ENCODE measurements around the gene GABBR1.
"Not testable (repeated sequence)": the region's sequence is repeated elsewhere in the genome, so short reads cannot be mapped to it uniquely, and the experiment has no call there.

The GABBR1 gene

DNA sequence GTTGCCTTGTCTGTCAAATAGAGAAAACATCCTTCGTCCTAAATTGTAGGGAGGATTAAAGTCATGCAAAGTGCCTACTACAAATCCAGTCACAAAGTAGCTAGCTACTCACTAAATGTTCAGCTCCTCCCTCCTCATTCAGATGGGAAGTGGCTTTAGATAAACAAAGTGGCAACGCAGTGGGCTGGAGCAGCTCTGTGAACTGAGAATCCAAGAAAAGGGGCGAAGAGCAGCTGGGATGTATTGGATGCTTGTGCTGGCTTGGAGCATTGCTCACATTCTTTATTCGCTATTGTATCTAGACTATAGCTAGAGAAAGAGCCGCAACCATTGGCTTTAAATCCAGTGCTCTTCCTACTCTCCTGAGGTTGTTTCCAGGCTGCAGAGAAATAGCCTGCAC, 34.2 kb upstream of the GABBR1 start:
- no peak for TF ChIP-seq TAF1 (IDR thresholded peaks at IDR 0.05; ENCODE audit: borderline replicate concordance, low read depth, low read length)
- no peak for TF ChIP-seq POLR2AphosphoS5 (IDR thresholded peaks at IDR 0.05; ENCODE audit: low read depth, low read length)
- no peak for TF ChIP-seq POLR2A (IDR thresholded peaks at IDR 0.05; ENCODE audit: low read depth, low read length)
- DNase-seq (ENCODE audit: insufficient read length) (no peak), FAIRE-seq (no peak)

DNA sequence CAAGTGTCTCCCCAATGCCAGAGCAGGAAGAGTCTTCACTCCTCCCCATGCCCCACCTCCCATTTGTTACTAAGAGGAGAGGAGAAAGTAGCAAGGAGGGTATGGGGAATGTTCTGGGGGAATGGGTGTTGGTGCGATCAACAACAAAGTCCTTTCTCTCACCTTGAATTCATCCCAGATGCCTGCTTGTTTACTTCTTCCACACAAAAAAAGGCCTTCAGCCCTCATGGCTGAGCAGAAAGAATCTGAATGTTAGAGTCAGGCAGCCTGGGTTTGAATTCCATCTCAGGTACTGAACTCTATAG, 33.8 kb upstream of the GABBR1 start:
- TF ChIP-seq POLR2AphosphoS5 (IDR thresholded peaks at IDR 0.05; ENCODE audit: low read depth, low read length), result no peak
- TF ChIP-seq TAF1 (IDR thresholded peaks at IDR 0.05; ENCODE audit: borderline replicate concordance, low read depth, low read length), result no peak
- TF ChIP-seq POLR2A (IDR thresholded peaks at IDR 0.05; ENCODE audit: low read depth, low read length), result no peak
- no peak for DNase-seq (ENCODE audit: insufficient read length)
- no peak for FAIRE-seq

DNA sequence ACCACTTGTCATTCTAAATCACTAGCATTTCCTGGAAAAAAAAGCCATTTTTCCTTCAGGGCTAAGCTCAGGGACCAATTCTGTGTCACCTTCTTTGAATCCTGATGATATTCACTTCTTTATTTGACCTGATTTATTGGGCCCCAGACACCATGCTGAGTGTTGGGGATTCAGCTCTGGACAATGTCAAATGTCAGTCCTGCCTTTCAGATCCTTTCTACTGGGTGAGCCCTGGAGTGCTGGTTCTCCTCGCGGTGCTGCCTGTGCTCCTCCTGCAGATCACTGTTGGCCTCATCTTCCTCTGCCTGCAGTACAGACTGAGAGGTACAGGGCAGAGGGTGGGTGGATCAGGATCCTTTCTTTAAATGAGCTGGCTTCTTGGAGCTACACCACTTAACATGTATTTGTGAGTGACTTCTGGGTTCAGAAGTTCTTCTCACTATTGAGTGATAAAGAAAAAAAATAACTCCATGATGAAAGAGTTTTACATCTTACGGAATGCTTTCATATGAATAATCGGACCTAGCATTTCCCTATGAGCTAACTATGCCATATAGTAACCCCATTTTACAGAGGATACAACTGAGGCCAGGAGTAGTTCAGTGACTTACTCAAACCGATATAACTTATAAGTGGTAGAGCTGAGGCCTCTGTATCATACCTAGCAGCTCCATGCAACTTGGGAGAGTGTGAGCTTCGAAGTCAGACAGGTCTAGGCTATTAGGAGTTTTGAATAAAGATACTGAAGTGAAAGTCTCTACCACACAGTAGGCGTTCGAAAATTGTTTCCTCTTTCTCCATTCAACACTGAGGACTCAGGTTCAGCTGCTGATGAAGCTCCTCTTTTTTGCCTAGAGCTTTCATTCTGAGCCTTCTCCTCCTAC, 33.2 kb upstream of the GABBR1 start:
- DNase-seq (ENCODE audit: insufficient read length) (no peak), FAIRE-seq (no peak)
- TF ChIP-seq TAF1 (IDR thresholded peaks at IDR 0.05; ENCODE audit: borderline replicate concordance, low read depth, low read length), result no peak
- TF ChIP-seq POLR2A (IDR thresholded peaks at IDR 0.05; ENCODE audit: low read depth, low read length), result no peak
- TF ChIP-seq POLR2AphosphoS5 (IDR thresholded peaks at IDR 0.05; ENCODE audit: low read depth, low read length), result no peak

DNA sequence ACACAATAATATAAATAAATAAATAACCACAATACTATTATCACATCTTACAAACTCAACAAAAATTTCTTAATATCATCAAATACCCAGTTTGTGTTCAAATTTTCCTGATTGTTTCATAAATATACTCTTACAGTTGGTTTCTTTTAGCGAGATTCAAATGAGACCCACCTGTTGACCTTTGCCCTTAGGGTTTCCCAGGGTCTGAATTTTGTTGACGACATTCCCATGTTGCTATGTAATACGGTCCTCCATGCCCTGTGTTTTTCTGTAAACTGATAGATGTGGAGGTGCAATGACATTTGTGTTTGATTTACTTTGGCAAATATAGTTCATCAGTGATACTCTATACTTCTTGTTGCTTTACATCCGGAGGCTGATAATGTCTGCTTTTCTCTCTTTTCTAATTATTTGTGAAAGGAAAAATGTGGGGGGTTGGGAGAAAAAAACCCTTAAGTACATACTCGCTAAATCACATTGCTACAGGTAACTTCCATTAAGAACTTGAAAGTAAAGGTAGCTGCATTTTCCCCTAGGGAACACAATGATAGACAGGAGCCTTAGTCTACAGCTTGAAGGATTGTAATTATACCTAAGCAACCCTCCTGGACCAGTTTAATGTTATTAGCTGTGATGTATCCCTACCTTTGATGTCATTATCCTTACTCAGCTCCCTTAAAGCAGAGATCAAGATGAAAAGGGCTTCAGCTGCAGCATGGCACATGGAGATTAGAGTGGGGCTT, 30.5 kb upstream of the GABBR1 start:
- TF ChIP-seq POLR2AphosphoS5 (IDR thresholded peaks at IDR 0.05; ENCODE audit: low read depth, low read length) (no peak), TAF1 (IDR thresholded peaks at IDR 0.05; ENCODE audit: borderline replicate concordance, low read depth, low read length) (no peak), POLR2A (IDR thresholded peaks at IDR 0.05; ENCODE audit: low read depth, low read length) (no peak)
- DNase-seq (ENCODE audit: insufficient read length) (no peak), FAIRE-seq (no peak)

GRCh38 chr6:29661502-29662141, 28.6 kb upstream of the GABBR1 start:
- FAIRE-seq; DNase-seq (ENCODE audit: insufficient read length): not testable (repeated sequence)

GRCh38 chr6:29661071-29661470, 28.1 kb upstream of the GABBR1 start:
- TF ChIP-seq POLR2AphosphoS5 (IDR thresholded peaks at IDR 0.05; ENCODE audit: low read depth, low read length) (no peak), TAF1 (IDR thresholded peaks at IDR 0.05; ENCODE audit: borderline replicate concordance, low read depth, low read length) (no peak), POLR2A (IDR thresholded peaks at IDR 0.05; ENCODE audit: low read depth, low read length) (no peak)
- FAIRE-seq (no peak), DNase-seq (ENCODE audit: insufficient read length) (no peak)

DNA sequence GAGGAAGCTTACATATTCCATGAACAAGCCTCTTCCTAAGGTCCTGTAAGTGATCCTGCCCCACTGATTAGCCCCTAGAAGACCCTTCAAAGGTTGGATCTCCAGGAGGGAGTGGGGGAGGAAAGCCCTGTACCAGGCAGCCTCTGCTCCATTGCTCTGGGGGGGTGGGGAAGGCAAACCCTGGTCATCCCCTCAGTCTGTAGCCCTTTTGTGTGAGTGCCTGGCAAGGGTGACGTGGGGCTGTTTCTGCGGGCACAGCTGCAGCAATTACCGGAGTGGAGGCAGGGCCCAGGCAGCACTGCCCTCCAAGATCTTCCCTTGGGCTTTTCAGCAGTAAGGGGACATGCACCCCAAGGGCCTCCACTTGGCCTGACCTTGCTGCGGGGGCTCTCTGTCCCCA, 23.8 kb upstream of the GABBR1 start, which contains the start of gene MOG:
MOG (plus strand) TSS at position 295 of the 400 bp plus-strand sequence. CDS start 118 bp downstream, outside the sequence.
- FAIRE-seq (no peak), DNase-seq (ENCODE audit: insufficient read length) (no peak)
- TF ChIP-seq POLR2A (IDR thresholded peaks at IDR 0.05; ENCODE audit: low read depth, low read length) (no peak), TAF1 (IDR thresholded peaks at IDR 0.05; ENCODE audit: borderline replicate concordance, low read depth, low read length) (no peak), POLR2AphosphoS5 (IDR thresholded peaks at IDR 0.05; ENCODE audit: low read depth, low read length) (no peak)

DNA sequence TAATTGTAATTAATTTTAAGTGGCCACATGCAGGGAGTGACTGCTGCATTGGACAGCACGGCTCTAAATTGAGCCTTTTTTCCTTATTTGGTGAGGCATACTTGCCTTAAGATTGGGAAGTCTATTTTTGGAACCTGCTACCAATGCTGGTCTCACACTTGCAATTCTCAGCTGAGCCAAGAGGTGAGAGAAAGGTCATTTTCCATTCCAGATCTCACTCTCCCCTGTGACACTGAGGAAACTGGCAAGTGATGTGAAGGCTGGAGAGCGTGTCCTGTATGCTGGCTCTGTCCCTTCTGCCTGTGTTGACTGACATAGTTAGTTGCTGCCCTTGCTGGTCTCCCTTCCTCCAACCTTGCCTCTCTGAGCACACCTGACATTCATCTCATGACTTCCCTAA, 23.2 kb upstream of the GABBR1 start:
- FAIRE-seq (no peak), DNase-seq (ENCODE audit: insufficient read length) (no peak)
- no peak for TF ChIP-seq POLR2AphosphoS5 (IDR thresholded peaks at IDR 0.05; ENCODE audit: low read depth, low read length)
- TF ChIP-seq POLR2A (IDR thresholded peaks at IDR 0.05; ENCODE audit: low read depth, low read length), result no peak
- no peak for TF ChIP-seq TAF1 (IDR thresholded peaks at IDR 0.05; ENCODE audit: borderline replicate concordance, low read depth, low read length)

DNA sequence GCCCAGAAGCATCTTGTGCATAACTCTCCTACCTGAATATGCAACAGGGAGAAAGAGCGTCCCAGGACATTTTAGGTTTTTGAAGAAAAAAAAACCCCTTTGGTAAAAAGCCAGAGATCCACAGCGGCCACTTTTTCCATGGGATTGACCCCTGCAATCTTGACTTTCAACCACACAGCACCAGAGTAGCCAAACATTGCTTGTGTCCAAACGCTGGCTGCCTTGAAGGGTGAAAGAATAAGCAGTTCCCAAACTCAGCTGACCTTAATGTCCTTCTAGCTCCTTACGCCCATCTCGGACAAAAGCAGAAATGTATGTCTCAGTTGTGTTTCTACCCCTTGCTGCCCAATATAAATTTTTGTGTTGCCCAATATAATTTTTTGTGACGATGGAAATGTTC, 22.7 kb upstream of the GABBR1 start:
- TF ChIP-seq POLR2AphosphoS5 (IDR thresholded peaks at IDR 0.05; ENCODE audit: low read depth, low read length) (no peak), POLR2A (IDR thresholded peaks at IDR 0.05; ENCODE audit: low read depth, low read length) (no peak), TAF1 (IDR thresholded peaks at IDR 0.05; ENCODE audit: borderline replicate concordance, low read depth, low read length) (no peak)
- no peak for DNase-seq (ENCODE audit: insufficient read length)
- FAIRE-seq, result no peak

DNA sequence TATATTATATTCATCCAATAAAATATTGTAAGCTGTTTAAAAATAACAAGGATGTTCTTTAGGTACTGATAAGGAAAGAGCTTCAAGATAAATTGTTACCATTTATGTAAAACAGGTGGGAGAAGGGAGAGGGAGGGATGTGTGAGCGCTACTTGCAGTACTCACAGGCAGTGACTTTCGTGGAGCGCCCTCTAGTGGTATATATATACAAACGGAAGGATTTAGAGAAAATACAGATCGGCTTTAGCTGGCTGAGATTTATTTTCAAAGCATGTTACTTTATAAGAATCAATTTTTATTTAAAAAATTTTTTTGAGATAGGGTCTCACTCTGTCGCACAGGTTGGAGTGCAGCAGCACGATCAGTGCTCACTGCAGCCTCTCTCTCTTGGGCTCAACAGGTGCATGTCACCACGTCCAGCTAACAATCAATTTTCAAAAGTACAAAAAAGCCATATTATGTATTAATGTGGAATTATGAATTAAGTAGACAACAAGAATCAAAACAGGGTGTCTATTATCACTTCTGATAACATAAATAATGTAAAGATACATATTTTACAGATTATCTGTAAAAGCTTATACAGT, 20.6 kb upstream of the GABBR1 start:
- DNase-seq (ENCODE audit: insufficient read length) (no peak), FAIRE-seq (no peak)
- no peak for TF ChIP-seq POLR2A (IDR thresholded peaks at IDR 0.05; ENCODE audit: low read depth, low read length)
- TF ChIP-seq TAF1 (IDR thresholded peaks at IDR 0.05; ENCODE audit: borderline replicate concordance, low read depth, low read length), result no peak
- no peak for TF ChIP-seq POLR2AphosphoS5 (IDR thresholded peaks at IDR 0.05; ENCODE audit: low read depth, low read length)

- no peak for FAIRE-seq
- TF ChIP-seq POLR2A (IDR thresholded peaks at IDR 0.05; ENCODE audit: low read depth, low read length), result no peak
- DNase-seq (ENCODE audit: insufficient read length), result no peak
Observed at GRCh38 chr6:29652198-29652584, 19.2 kb upstream of the GABBR1 start.

Measured in GM12892 (cell line).